ENCODE results near the gene NPIPB8.
"Not testable (repeated sequence)": the region's sequence is repeated elsewhere in the genome, so short reads cannot be mapped to it uniquely, and the experiment has no call there.

Gene NPIPB8

GRCh38 chr16:28623172-28623711, 14.6 kb upstream of the NPIPB8 start:
- in situ Hi-C loops (cut with HindIII; ENCODE audit: low sequenced_read_pairs): no loop called here

GRCh38 chr16:28630905-28631304, 7.0 kb upstream of the NPIPB8 start:
- in situ Hi-C loops (cut with HindIII; ENCODE audit: low sequenced_read_pairs): not testable (repeated sequence)

GRCh38 chr16:28636093-28636823, 1.6 kb upstream of the NPIPB8 start:
- in situ Hi-C loops (cut with HindIII; ENCODE audit: low sequenced_read_pairs): not testable (repeated sequence)

- in situ Hi-C loops (cut with HindIII; ENCODE audit: low sequenced_read_pairs): not testable (repeated sequence)
Measured at GRCh38 chr16:28638359-28638758, 494 bp downstream of the NPIPB8 start.

GRCh38 chr16:28639959-28640358, 2.1 kb downstream of the NPIPB8 start:
- in situ Hi-C loops (cut with HindIII; ENCODE audit: low sequenced_read_pairs): not testable (repeated sequence)

- in situ Hi-C loops (cut with HindIII; ENCODE audit: low sequenced_read_pairs): not testable (repeated sequence)
Measured at GRCh38 chr16:28666264-28666663, 28.4 kb downstream of the NPIPB8 start.

- in situ Hi-C loops (cut with HindIII; ENCODE audit: low sequenced_read_pairs): not testable (repeated sequence)
Measured at GRCh38 chr16:28667480-28667879, 29.6 kb downstream of the NPIPB8 start.

- in situ Hi-C loops (cut with HindIII; ENCODE audit: low sequenced_read_pairs): not testable (repeated sequence)
Measured at GRCh38 chr16:28668199-28668598, 30.3 kb downstream of the NPIPB8 start.

GRCh38 chr16:28688327-28688952, 50.6 kb downstream of the NPIPB8 start:
- in situ Hi-C loops (cut with HindIII; ENCODE audit: low sequenced_read_pairs): not testable (repeated sequence)

GRCh38 chr16:28689425-28689824, 51.6 kb downstream of the NPIPB8 start:
- in situ Hi-C loops (cut with HindIII; ENCODE audit: low sequenced_read_pairs): not testable (repeated sequence)

- in situ Hi-C loops (cut with HindIII; ENCODE audit: low sequenced_read_pairs): not testable (repeated sequence)
Measured at GRCh38 chr16:28691722-28692121, 53.9 kb downstream of the NPIPB8 start.

- in situ Hi-C loops (cut with HindIII; ENCODE audit: low sequenced_read_pairs): not testable (repeated sequence)
Measured at GRCh38 chr16:28693257-28693950, 55.5 kb downstream of the NPIPB8 start.

- in situ Hi-C loops (cut with HindIII; ENCODE audit: low sequenced_read_pairs): not testable (repeated sequence)
Measured at GRCh38 chr16:28699792-28700191, 61.9 kb downstream of the NPIPB8 start.

GRCh38 chr16:28700349-28700748, 62.5 kb downstream of the NPIPB8 start:
- in situ Hi-C loops (cut with HindIII; ENCODE audit: low sequenced_read_pairs): not testable (repeated sequence)

GRCh38 chr16:28701384-28701783, 63.5 kb downstream of the NPIPB8 start:
- in situ Hi-C loops (cut with HindIII; ENCODE audit: low sequenced_read_pairs): not testable (repeated sequence)

- in situ Hi-C loops (cut with HindIII; ENCODE audit: low sequenced_read_pairs): not testable (repeated sequence)
Measured at GRCh38 chr16:28704246-28704645, 66.4 kb downstream of the NPIPB8 start.
